ENCODE measurements around the gene CD247. TPM values are rescaled to one million over a fixed set of nuclear protein-coding genes. Genes with fewer than 3 reads are reported as not detected.
A peak's percentile ranks its signal among the peaks of the same experiment; 100 is the strongest.

The CD247 gene
- total RNA-seq, 1 experiment from 2014 or later = 9.3 TPM

DNA sequence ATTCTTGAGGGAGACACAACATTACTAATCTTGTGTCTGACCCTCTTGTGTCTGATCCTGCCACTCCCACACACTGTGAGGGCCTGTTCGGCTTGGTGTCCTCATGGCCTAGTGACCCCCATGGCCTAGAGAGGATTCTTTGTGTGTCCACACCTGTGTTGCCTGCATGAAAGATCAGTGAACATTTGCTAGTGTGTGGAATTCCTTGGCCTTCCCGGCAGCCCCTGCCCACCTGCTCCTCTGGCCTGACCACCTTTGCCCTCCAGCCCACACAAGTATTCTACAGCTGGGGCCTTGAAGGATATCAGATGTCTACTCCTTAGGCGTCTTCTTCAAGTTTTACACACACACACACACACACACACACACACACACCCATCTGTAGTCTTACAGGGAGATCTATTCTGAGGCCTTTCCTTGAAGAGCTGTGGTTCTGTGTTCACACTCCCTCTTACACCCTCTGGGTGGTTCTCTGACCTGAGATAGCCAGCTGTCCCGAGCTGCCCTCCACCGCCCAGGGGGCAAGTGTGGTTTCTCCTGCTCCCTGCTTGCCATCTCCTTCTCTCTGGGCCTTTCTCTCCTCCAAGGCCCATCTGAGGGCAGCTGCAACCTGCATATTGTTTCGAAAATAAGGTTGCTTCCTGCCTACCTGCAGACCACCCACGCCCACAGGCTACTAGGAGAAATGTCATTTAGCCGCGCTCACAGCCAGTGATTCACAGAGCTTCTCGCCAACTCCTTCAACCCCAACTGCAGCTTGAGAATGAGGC, 45.4 kb downstream of the CD247 start:
- in situ Hi-C loops (cut with HindIII; ENCODE audit: low sequenced_read_pairs) = no loop called here

DNA sequence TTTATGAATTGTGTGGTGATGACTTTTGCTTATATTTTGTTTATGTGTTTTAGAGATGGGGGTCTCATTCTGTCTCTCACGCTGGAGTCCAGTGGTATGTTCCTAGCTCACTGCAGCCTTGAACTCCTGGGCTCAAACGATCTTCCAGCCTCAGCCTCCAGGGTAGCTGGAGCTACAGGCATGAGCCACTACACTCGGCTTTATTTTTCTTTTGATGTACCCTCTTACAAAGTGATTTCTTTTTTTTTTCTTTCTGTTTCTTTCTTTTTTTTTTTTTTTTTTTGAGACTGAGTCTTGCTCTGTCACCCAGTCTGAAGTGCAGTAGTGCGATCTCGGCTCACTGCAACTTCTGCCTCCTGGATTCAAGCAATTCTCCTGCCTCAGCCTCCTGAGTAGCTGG, 46.8 kb downstream of the CD247 start:
- no peak for DNase-seq (ENCODE audit: low spot score)
- in situ Hi-C loops (cut with HindIII; ENCODE audit: low sequenced_read_pairs) = no loop called here

More for the DNA sequence above, 45.4 kb downstream of the CD247 start:
- DNase-seq (ENCODE audit: low spot score) = no peak

DNA sequence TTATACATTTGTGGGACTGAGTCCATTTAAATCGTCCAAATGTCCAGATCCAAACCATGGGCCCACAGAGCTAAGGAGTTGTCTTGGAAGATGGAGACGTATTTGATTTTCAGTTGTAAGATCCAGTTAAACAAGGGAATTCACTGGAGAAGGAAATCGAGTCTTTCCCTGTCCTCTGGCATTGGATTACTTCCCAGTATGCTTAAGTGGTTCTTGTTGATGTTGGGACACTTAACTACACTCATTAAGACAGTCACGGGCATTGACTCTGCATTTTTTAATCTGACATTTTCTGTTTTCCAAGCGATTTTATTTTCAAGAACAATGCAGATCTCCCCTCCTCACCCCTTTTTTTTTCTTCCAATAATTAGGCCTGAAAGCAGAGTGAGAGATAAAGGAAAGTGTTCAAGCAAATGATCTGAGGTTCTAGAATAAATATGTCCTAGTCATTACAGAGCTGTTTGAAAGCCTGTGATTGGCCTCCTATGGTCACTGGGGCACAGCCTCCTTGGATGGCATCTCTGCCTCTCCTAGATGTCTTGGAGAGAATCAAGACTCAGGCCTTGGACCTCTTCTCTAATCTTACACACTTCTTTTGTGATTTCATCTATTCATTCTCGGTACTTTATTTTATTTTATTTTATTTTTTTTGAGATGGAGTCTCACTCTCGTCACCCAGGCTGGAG, 48.9 kb downstream of the CD247 start:
- in situ Hi-C loops (cut with HindIII; ENCODE audit: low sequenced_read_pairs) = no loop called here

DNA sequence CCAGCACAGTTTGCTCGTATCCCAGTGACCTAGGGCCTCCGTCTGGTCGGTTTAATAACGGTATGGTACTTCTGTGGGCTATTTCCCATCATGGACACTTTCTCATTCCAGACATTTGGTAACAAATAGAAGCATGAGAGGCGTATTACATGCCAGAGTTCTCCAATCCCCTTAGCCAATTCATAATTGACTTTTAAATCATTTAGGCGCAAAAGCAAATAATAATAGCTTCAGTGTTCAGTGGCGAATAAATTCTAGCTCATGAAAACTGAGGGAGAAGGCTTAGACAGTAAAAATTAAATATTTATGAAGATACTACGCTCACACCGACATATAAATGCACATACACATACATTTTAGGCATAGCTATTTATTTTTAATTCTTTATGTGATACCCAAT, 50.6 kb downstream of the CD247 start:
- DNase-seq (ENCODE audit: low spot score) = no peak
- in situ Hi-C loops (cut with HindIII; ENCODE audit: low sequenced_read_pairs) = no loop called here

More for the DNA sequence above, 48.9 kb downstream of the CD247 start:
- DNase-seq (ENCODE audit: low spot score) = no peak

DNA sequence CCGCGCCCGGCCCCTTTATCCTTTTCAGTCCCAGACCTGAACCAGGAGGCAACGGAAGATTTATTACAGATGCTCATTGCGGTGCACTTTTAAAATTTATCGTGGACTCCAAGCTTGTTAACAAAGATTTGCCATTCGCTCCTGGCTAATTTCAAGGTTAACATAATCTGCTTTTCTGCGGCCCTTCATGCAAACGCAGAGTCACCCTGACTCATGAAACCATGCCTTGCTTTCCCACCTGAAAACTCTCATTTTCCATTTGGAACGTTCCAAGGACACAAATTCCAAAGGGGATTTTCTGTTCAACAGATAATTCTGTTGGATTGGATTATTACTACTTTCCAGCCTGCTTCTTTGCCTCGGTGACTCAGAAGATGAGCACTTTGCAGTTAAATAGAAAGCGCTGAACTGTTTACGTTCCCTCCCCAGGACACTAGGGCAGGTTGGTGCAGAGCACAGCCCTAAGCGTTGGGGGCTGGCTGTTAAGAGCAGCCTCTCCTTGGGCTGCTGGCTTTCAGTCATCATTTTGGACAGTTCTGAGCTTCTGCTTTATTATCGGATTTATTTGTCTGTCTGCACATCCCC, 51.1 kb downstream of the CD247 start:
- in situ Hi-C loops (cut with HindIII; ENCODE audit: low sequenced_read_pairs) = no loop called here
- DNase-seq (ENCODE audit: low spot score) = peak; percentile 75

DNA sequence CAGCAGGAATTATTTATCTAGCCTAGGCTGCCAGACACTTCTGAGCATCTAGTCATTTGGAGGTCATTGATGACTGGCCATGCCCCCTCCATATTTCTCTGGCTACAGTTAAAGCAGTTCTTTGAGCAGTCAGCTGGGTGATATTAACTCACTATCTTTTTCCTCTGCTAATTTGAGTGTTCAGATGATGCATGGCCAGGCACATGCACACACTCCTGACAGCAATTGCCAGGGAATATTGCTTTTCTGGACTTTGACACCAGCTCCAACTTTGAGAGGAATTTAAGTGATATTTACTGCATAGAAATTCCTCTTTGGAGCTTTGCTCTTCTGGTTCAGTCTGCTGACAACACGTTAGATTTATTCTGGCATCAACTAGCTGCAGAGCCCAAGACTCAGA, 52.6 kb downstream of the CD247 start:
- in situ Hi-C loops (cut with HindIII; ENCODE audit: low sequenced_read_pairs) = no loop called here
- DNase-seq (ENCODE audit: low spot score) = peak; percentile 73

DNA sequence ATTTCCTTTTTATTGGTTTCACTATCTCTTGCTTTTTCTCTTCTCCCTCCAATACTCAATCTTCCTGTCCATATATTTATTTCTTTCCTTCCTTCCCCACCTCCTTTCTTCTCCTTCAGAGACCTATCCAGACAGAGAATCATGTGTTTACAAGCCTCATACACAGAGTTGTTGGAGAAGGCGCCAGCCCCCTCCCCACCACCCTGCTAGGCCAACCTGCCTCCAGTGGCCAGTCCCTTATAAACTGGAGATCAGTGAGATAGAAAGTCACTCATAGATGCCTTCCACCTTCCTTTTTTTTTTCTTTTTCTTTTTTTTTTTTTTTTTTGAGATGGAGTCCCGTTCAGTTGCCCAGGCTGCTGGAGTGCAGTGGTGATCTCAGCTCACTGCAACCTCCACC, 53.3 kb downstream of the CD247 start:
- DNase-seq (ENCODE audit: low spot score) = peak; percentile 51
- in situ Hi-C loops (cut with HindIII; ENCODE audit: low sequenced_read_pairs) = no loop called here

DNA sequence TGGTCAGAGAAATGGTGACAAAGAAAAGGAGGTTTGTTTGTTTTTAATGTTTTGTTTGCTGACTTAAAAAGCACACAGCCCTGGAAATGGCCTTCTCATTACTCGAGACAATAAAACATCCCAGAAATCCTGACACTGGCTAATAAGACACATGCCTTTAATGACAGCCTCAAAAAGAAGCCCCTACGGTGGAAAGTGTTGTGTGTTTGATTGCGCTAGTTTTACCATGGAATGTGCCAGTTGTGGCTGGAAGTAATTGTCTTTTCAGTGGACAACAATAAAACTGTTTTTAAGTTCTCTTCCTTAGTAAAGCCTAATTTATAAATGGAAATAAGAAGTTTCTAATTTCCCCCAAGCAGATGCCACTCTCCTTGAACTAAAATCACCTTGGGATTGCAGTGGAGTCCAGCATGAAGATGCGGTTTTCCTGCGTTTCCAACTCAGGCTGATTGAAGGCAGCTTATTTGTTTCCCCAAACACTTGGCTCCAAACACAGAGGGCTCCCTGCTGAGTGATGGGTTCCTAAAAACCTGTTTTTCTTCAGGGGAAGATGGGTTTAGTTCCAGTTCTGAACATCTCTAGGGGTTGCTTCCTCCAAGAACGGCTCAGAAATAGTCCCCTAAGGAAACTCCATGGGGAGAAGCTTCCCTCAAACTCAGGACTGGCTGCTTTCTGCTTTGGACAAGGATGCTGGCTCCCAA, 54.3 kb downstream of the CD247 start:
- peak; percentile 70 for DNase-seq (ENCODE audit: low spot score)
- in situ Hi-C loops (cut with HindIII; ENCODE audit: low sequenced_read_pairs) = no loop called here

DNA sequence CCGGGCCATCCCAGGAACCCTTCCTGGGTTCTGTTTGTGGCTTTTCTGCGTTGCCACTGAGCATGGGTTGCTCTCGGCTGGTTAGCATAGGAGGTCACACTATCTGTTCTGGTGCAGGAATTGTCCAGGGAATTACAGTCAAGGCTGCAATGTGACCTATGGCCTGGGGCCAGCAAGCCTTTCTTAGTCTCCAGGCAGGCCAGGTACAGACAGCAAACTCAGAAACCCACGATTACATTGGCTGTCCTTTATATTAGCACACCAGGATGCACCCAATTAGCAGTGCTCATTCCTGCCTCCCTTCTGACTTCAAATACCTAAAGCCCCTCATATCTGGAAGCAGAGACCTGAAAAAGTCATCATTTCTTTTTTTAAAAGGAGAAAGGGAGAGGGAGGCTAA, 55.2 kb downstream of the CD247 start:
- in situ Hi-C loops (cut with HindIII; ENCODE audit: low sequenced_read_pairs) = no loop called here
- peak; percentile 69 for DNase-seq (ENCODE audit: low spot score)

DNA sequence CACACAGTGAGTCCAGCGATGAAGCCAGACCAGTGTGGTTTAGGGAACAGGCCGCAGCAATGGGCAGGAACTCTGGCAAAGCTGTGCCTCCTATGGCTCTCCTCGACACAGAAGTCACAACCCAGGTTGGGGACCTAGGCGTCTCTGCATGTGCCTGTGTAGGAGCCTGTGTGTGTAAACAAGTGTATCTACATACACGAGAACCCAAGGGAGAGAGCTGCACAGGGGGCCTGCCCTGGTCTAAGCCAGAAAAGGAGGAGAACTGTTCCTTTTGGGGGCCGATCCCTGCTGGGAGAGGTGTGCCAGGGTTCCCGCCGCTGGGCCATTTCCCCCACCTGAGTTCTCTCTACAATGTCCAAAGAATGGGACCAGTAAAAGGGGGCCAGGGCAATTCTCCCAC, 56.0 kb downstream of the CD247 start:
- in situ Hi-C loops (cut with HindIII; ENCODE audit: low sequenced_read_pairs) = no loop called here
- DNase-seq (ENCODE audit: low spot score) = no peak

DNA sequence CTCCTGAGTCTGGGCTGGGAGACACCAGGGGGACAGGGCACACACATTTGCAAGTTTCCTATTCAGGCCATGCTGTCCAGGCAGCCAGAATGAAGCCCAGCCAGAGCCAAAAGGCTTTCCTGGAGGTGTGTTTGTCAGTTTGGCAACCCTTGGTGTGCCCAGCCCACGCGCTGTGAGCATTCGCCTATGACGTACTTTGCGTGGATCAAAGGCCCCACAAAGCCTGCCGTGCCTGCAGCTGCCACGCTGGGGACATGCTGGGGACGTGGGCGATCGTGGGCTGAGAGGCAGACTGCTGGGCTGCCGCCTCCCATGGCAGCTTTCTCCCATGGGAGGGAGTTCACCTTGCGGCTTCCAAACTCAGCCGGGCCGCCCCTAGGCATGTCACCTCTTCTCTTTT, 57.5 kb downstream of the CD247 start:
- in situ Hi-C loops (cut with HindIII; ENCODE audit: low sequenced_read_pairs) = no loop called here

DNA sequence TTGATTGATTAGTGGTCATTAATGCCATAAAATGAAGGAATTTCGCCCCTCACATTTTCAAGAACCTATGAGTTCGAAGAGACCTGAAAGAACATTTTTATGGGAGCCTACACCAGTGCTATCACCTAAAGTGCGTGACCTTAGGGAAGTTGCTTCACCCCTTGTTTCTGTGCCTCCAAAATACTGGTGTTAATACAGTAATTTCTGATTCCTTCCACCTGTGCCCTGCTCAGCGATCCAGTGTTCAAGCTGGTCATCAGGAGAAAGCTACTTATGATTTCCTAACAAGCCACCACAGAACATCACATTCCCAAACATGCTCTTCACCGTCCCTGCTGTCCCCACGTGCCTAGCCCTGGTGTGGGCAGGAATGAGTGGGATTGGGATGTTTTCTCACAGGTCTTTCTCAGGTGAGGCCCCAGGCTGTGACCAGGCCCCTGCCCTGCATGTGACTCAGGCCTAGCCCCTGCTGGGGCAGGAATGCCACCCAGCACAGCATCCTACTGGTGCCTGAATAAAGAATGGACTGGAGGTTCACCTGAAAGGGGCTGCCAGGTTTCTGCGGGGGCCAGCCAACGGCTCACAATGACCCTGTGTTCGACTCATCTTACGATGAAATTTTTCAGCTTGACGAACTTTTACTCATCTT, 60.3 kb downstream of the CD247 start:
- in situ Hi-C loops (cut with HindIII; ENCODE audit: low sequenced_read_pairs) = no loop called here
- DNase-seq (ENCODE audit: low spot score) = peak; percentile 67

More for the DNA sequence above, 57.5 kb downstream of the CD247 start:
- no peak for DNase-seq (ENCODE audit: low spot score)

DNA sequence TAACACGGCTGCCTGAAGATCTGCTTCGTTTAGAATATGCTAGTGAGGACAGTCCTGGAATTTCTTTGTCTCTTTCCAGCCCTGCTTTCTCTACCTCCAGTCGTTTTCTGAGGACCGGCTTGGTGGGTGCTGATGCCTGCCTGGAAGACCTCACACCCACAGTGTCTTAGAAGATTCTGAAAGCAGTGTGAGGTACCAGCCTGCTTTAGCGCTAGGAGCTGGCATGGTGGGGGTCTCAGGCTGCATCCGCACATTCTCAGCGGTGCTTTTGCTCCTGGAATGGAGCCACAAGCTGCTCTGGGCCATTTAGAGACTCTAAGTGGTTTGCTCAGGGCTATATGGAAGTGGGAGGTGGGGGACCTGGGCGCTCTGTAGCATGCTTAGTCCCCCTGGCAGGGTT, 61.4 kb downstream of the CD247 start:
- DNase-seq (ENCODE audit: low spot score) = no peak
- in situ Hi-C loops (cut with HindIII; ENCODE audit: low sequenced_read_pairs) = no loop called here

DNA sequence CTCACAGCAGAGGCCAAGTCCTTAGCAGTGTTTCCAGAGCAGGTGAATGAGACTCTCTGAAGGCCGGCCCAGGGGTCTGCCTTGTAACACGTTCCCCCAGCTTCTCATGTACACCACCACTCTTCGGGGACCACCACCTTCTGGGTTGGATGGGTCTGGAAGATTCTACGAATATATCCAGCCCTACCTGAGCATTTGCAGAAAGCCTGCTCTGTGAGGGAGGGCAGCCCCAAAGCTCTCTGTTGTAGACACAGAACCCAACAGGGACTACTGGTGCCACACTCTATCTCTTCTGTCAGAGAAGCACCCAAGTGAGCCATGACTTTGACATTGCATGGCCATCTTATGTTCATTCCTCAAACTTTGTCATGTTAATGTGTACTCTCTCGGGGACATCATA, 61.8 kb downstream of the CD247 start:
- DNase-seq (ENCODE audit: low spot score) = no peak
- in situ Hi-C loops (cut with HindIII; ENCODE audit: low sequenced_read_pairs) = no loop called here

DNA sequence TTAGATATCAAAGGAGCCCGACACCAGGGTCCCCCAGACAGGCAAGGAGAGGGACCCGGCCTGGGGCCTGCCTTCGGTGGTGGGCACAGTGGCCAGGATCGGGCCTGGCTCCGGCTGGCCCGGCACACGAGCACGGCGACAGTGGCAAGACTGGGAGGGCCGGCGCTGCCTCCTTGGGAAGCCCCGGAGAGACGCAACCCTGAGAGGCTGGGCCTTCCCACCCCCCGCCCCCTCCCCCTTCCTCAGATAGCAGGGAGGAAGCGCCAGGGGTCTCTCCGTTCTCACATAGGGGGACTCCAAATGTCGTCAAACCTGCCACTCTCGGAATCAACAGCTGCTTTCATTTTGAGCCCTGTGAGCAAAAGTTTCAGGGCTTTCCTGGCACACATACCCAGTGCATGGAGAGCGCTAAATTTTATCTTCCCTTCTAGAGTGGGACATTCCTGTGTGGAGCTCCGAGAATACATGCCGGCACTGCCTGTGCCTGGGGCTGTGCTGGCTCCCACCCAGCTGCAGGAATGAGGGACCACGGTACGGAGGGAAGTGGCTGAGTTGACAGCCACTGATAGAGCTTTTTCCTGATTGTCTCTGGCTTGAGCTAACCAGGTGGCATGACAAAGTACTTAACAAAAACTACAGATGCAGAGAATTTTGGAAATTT, 62.4 kb downstream of the CD247 start:
- in situ Hi-C loops (cut with HindIII; ENCODE audit: low sequenced_read_pairs) = no loop called here
- DNase-seq (ENCODE audit: low spot score) = peak; percentile 40

DNA sequence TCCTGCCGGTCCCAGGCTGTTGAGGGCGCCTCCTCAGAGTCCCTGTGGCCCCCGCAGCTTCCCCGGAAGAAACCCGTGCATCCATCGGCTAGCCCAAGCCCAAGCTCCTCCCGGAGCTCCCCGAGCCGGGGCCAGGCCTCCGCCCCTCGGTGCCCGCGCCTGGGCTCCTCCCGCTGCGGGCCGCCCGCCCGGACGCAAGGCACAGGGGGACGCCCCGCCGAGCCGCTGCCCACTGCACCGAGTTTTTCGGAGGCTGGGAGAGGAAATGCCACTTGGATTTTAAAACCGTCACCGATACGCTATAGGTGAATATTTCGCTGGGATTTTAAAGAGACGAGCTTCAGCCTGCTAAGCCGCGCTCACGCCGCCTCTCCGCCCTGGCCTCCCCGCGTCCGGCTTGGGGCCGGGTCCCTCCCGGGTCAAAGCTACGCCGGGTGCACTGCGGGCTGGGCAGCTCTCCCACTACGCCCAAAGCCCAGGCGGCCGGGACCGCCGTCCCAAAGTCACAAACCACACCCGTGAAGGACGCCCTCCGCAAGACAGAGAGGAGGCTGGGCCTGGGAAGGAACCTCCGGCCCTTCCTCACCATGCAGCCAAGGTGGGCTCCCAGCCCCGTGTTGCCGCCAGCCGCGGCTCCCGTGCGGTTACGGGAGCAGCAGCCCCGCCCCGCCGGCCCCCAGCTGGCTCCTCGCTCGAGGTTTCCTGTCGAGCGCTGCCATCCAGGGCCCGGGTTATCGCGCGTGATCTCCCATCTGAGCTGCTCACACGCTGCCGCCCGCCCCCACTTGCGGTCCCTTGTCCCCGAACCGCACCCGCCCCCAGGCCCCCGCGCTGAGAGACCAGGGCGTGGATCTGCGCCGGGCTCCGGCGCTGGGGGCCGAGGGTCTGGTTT, 63.2 kb downstream of the CD247 start:
- peak; percentile 64 for DNase-seq (ENCODE audit: low spot score)
- in situ Hi-C loops (cut with HindIII; ENCODE audit: low sequenced_read_pairs) = no loop called here

DNA sequence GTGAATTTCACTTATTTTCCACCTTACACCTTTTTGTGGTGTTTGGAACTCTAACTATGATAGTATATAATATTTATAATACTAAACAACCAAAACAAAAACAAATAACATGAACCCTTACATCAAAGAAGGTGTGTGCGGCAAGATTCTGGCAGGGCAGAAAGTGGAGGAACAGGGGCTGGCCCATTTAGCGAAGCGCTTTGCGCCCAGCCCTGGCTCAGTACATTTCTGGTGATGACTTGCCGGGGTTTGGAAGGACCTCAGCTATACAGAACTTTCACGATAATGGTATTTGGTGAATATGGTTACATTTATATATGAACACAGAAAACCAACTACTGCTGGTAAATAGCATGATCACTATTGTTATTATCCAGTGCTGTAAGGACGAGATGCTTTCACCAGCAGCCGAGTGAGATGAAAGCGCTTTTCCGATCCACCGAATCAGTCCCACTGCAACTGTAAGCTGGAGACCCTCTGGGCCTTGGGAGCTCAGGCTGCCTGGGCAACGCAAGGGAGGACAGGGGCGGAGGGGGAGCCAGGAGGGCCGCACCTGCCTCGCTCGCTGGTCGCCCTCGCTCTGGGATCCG, 63.9 kb downstream of the CD247 start:
- in situ Hi-C loops (cut with HindIII; ENCODE audit: low sequenced_read_pairs) = no loop called here
- DNase-seq (ENCODE audit: low spot score) = no peak

DNA sequence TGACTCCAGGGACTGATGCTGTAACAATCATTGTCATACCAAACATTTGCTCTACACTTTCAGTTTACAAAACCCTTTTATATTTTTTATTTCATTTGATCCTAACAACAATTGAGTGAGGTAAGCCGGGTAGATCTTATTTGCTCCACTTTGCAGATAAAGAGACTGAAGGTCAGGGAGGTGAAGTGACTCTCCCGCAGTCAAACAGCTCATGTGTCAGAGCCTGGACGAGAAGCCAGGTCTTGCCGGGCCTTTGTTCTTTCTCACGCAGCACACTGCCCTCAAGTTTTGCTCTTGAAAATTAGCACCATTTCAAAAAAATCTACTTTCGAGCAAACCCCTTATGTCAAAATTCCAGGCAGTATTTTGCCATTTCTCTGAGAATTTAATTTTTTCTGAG, 65.2 kb downstream of the CD247 start:
- in situ Hi-C loops (cut with HindIII; ENCODE audit: low sequenced_read_pairs) = no loop called here
- no peak for DNase-seq (ENCODE audit: low spot score)
